Breast epithelium (tissue), 4 donors: ENCODE results near the gene FAM110D. TPM values are rescaled to one million over a fixed set of nuclear protein-coding genes. Genes with fewer than 3 reads are reported as not detected.

Experiments
- DNase-seq, 2 donors: peaks; one replicate each; pipeline ENCODE4 v3.0.0-alpha.2; 2019; ENCODE audit warnings: low spot score in 2 of 2
- H3K27ac ChIP-seq, 2 donors: fragments of 200-600 bp; sonication (generic) in 1 of 2; one replicate each; pipeline ENCODE4 v1.5.1; 2016 to 2019; ENCODE audit warnings: mild to moderate bottlenecking in 1 of 2
- H3K27me3 ChIP-seq, 2 donors: fragments of 200-600 bp; sonication (generic) in 1 of 2; one replicate each; pipeline versions ENCODE4 v1.5.1 to v1.6.0; 2017 to 2019; ENCODE audit warnings: control low read depth in 1 of 2, mild to moderate bottlenecking in 1 of 2
- H3K36me3 ChIP-seq: fragments of 200-600 bp; one replicate; pipeline ENCODE4 v1.5.1; 2019
- H3K4me1 ChIP-seq, 2 donors: fragments of 200-600 bp; sonication (generic); one replicate each; pipeline ENCODE4 v1.5.1; 2016 to 2019; ENCODE audit warnings: control low read depth in 1 of 2
- H3K4me3 ChIP-seq, 3 donors: fragments of 200-600 bp; sonication (generic); 1 replicate in 2 of 3; 2 replicates in 1 of 3; pipeline ENCODE4 v1.5.1; 2016 to 2019; ENCODE audit warnings: mild to moderate bottlenecking in 3 of 3, moderate library complexity in 2 of 3
- H3K9me3 ChIP-seq, 2 donors: fragments of 200-600 bp; sonication (generic) in 1 of 2; one replicate each; pipeline ENCODE4 v1.5.1; 2016 to 2019; ENCODE audit warnings: control low read depth in 1 of 2
- POLR2A ChIP-seq: fragments of 450-650 bp; IDR thresholded peaks from one replicate; pipeline ENCODE4 v1.6.1; 2016; ENCODE audit warnings: antibody characterized with exemption, mild to moderate bottlenecking, moderate library complexity
- POLR2AphosphoS5 ChIP-seq, 3 donors: sonication (generic); formaldehyde crosslinking; IDR thresholded peaks; one replicate each; pipeline ENCODE4 v1.6.1; 2017; ENCODE audit warnings: antibody characterized with exemption in 3 of 3
- intact Hi-C: fragments of 100-400 bp; cut with DNase I; formaldehyde crosslinking; loops from one replicate; pipeline ENCODE4 v1.15.1; 2023; ENCODE audit warnings: low total_unique reads
- total RNA-seq, 3 donors: library from RNA; depleted of rRNA; stranded (reverse); fragments of >200 nt; gene quantifications; one replicate each; pipeline ENCODE4 v1.1.0, GENCODE V29; 2016
- TF ChIP-seq, protein P1 (sequence below), 3 donors: fragments of 450-650 bp; IDR thresholded peaks; one replicate each; pipeline ENCODE4 v1.5.1; 2016 to 2017; ENCODE audit warnings: antibody characterized with exemption in 3 of 3, mild to moderate bottlenecking in 3 of 3, moderate library complexity in 3 of 3

The FAM110D gene
- total RNA-seq, 3 donors from 2014 or later, result 3.4 to 9.1 (median 6.2) TPM

DNA sequence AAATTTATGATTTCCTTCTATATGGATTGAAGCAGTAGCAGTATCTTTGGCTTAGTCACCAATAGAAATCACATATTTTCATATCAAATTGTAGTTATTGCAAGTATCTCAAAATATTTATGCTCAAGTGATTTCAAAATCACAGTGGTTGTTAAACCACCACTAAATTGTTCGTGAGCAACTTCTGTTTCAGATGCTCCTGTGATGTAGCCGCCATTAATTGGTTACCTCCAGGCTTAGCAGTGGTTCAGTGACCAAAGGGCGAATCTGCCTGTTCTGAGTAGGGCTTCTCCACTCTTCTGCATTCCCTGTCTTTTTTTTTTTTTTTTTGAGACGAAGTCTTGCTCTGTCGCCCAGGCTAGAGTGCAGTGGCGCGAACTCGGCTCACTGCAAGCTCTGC lies 16.5 kb downstream of the FAM110D start:
- TF ChIP-seq POLR2A (no peak), POLR2AphosphoS5 (IDR thresholded peaks at IDR 0.05) (no peak)
- TF ChIP-seq, protein P1, sequence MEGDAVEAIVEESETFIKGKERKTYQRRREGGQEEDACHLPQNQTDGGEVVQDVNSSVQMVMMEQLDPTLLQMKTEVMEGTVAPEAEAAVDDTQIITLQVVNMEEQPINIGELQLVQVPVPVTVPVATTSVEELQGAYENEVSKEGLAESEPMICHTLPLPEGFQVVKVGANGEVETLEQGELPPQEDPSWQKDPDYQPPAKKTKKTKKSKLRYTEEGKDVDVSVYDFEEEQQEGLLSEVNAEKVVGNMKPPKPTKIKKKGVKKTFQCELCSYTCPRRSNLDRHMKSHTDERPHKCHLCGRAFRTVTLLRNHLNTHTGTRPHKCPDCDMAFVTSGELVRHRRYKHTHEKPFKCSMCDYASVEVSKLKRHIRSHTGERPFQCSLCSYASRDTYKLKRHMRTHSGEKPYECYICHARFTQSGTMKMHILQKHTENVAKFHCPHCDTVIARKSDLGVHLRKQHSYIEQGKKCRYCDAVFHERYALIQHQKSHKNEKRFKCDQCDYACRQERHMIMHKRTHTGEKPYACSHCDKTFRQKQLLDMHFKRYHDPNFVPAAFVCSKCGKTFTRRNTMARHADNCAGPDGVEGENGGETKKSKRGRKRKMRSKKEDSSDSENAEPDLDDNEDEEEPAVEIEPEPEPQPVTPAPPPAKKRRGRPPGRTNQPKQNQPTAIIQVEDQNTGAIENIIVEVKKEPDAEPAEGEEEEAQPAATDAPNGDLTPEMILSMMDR (IDR thresholded peaks at IDR 0.05), result no peak
- Histone ChIP-seq H3K27me3 (no peaks in the 10 kb centered on the region), H3K4me3 (no peak overlapping the region), H3K9me3 (no peaks in the 10 kb centered on the region), H3K36me3 (no peaks in the 10 kb centered on the region), H3K27ac (no peak overlapping the region), H3K4me1 (no peaks in the 10 kb centered on the region)
- intact Hi-C loops, result loop anchor here (5.0 kb wide), 1 partner anchor 1103 kb away; no protein-coding TSS in a partner anchor
- DNase-seq, result no peak

DNA sequence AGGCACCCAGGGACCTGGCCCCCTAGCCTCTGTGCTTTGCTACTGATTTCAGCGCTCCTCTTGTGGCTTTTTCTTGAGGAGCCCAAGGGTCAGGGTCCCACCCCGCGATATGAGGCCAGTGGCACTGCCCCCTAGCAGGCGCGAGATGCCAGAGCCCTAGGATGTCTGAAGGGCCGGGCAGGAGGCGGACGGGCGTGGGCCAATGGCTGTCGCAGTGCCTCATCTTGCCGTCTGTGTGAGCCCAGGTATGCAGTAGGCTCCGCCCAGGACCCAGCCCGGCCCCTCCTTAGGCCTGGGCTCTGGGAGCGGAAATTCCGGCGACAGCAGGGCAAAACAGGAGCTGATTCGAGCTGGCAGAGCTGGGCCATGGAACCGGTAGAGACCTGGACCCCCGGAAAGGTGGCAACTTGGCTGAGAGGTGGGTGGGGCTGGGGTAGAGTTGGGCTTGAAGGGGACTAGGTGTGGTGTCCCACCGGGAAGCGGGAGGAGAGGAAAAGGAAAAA lies 18.4 kb downstream of the FAM110D start, which contains the start of gene CNKSR1:
Gene CNKSR1 (plus strand): TSS at position 310 of the 503 bp plus-strand sequence. CDS start 57 bp downstream, at position 367.
- intact Hi-C loops, result loop anchor here (5.0 kb wide), 1 partner anchor 1105 kb away; no protein-coding TSS in a partner anchor
- peak; percentile 82 to 85 for DNase-seq
- peak within 1 kb of the TSS in 2 of 3 donors; percentile 61 for H3K4me3 ChIP-seq
- no peaks in the 10 kb centered on the region for H3K9me3 ChIP-seq
- no peaks in the 10 kb centered on the region for H3K36me3 ChIP-seq
- H3K27ac ChIP-seq, result peak within 1 kb of the TSS; percentile 59 to 78
- no peaks in the 10 kb centered on the region for H3K27me3 ChIP-seq
- peak in 1 of 3 donors; percentile 15 for TF ChIP-seq POLR2AphosphoS5 (IDR thresholded peaks at IDR 0.05)
- TF ChIP-seq, protein P1 (IDR thresholded peaks at IDR 0.05), result no peak
- no peaks in the 10 kb centered on the region for H3K4me1 ChIP-seq

DNA sequence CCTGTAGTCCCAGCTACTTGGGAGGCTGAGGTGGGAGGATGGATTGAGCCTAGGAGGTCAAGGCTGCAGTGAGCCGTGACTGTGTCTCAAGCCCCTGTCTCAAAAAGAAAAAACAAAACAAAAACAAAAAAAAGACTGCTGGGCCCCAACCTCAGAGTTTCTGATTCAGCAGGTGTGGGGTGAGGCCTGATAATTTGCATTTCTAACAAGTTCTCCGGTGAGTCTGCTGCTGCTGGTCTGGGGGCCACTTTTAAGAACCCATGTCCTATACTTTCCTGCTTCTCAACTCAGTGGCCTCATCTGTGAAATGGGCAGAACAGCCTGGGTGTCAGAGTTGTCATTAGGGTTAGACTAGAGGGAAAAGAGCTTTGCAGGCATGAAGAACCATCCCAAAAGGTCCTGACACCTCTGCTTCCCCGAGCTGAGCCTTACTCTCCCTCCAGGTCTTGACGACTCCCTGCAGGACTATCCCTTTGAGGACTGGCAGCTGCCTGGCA lies 21.2 kb downstream of the FAM110D start:
- Histone ChIP-seq H3K27ac (no peak overlapping the region), H3K9me3 (no peaks in the 10 kb centered on the region), H3K27me3 (no peaks in the 10 kb centered on the region), H3K36me3 (no peaks in the 10 kb centered on the region), H3K4me1 (no peaks in the 10 kb centered on the region), H3K4me3 (no peak overlapping the region)
- TF ChIP-seq POLR2AphosphoS5 (IDR thresholded peaks at IDR 0.05), result no peak
- no peak for DNase-seq
- intact Hi-C loops, result no loop called here

DNA sequence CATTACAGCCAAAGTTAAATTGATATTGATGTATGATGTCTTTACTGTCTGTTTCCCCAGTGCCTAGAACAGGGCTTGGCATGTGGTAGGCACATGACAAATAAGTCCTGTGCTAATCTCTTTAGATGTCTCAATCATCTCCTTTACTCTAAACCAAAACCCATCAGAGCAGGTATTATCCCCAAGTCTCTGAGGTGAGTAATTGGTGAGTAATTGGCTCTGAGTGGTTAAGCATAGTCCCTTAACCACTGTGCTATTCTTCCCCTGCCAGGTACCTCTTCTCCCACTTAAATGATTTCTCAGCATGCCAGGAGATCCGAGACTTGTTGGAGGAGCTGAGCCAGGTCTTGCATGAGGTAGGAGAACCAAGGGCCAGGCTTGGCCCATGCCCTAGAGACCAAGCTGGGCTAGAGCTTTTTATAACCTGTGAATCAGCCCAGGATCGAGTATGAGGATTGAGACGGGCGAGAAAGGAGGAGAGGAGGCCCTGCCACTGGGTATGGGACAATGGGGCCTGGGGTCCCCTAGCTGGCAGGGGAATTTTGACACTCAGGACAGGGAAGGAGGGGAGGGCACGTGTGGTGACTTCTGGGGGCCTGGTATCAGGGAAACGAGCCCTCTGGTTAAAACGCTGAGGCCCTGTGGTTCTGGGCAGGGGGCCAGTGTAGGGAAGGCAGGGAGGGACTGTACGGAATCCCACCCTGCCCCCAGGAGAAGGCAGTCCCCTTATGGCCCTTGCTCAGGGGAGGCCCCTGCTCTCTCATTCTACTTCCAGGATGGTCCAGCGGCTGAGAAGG lies 22.9 kb downstream of the FAM110D start:
- no peak overlapping the region for H3K4me3 ChIP-seq
- DNase-seq, result no peak
- H3K27ac ChIP-seq, result no peak overlapping the region
- no peaks in the 10 kb centered on the region for H3K36me3 ChIP-seq
- TF ChIP-seq, protein P1 (IDR thresholded peaks at IDR 0.05), result no peak
- TF ChIP-seq POLR2AphosphoS5 (IDR thresholded peaks at IDR 0.05) (no peak), POLR2A (no peak)
- no peaks in the 10 kb centered on the region for H3K27me3 ChIP-seq
- H3K9me3 ChIP-seq, result no peaks in the 10 kb centered on the region
- intact Hi-C loops, result no loop called here
- H3K4me1 ChIP-seq, result no peaks in the 10 kb centered on the region

DNA sequence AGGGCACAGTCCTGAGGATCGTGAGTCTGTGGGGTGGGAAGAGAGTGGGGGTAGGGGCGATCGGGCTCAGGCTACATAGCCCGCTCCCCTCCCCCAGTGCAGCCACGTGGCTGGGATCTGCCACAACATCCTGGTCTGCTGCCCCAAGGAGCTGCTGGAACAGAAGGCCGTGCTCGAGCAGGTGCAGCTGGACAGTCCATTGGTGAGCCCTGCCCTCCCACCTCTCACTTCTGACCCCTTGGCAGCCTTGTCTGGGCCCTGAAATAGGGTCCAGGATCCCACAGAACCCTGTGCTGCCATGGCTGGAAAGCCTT lies 23.5 kb downstream of the FAM110D start:
- TF ChIP-seq POLR2AphosphoS5 (IDR thresholded peaks at IDR 0.05), result no peak
- TF ChIP-seq, protein P1 (IDR thresholded peaks at IDR 0.05), result no peak
- TF ChIP-seq POLR2A, result no peak
- Histone ChIP-seq H3K27me3 (no peaks in the 10 kb centered on the region), H3K27ac (no peak overlapping the region), H3K4me1 (no peaks in the 10 kb centered on the region), H3K36me3 (no peaks in the 10 kb centered on the region), H3K4me3 (no peak overlapping the region), H3K9me3 (no peaks in the 10 kb centered on the region)
- intact Hi-C loops, result no loop called here
- no peak for DNase-seq
